Osteoblast (primary cell): ENCODE measurements around the gene SDHB. TPM values are rescaled to one million over a fixed set of nuclear protein-coding genes. Genes with fewer than 3 reads are reported as not detected.
A peak's percentile ranks its signal among the peaks of the same experiment; 100 is the strongest.

ENCODE experiments used
- DNase-seq: peaks from one replicate; pipeline ENCODE4 v3.0.0; 2011; ENCODE audit warnings: low spot score, mixed read lengths; ENCODE audit not compliant: insufficient read length; ENCODE audit errors: missing footprints
- H2AFZ ChIP-seq: 2 replicates; pipeline ENCODE4 v1.6.0; 2011; ENCODE audit warnings: mild to moderate bottlenecking, low read length
- H3K27ac ChIP-seq: 2 replicates; pipeline ENCODE4 v1.5.1; 2011; ENCODE audit warnings: mild to moderate bottlenecking, low read depth, low read length, moderate library complexity
- H3K27me3 ChIP-seq: 2 replicates; pipeline ENCODE4 v1.6.0; 2012; ENCODE audit warnings: mild to moderate bottlenecking, control low read depth, inconsistent platforms, low read length, moderate library complexity; ENCODE audit not compliant: insufficient read depth
- H3K36me3 ChIP-seq: 2 replicates; pipeline ENCODE4 v1.5.1; 2011; ENCODE audit warnings: mild to moderate bottlenecking, low read length, control low read depth, moderate library complexity; ENCODE audit not compliant: insufficient read depth
- H3K4me1 ChIP-seq: 2 replicates; pipeline ENCODE4 v1.5.1; 2011; ENCODE audit warnings: mild to moderate bottlenecking, low read length, control low read depth, moderate library complexity; ENCODE audit not compliant: insufficient read depth
- H3K4me2 ChIP-seq: 2 replicates; pipeline ENCODE4 v1.6.0; 2011; ENCODE audit warnings: mild to moderate bottlenecking, low read length; ENCODE audit not compliant: insufficient read depth
- H3K4me3 ChIP-seq: fragments of 200-600 bp; sonication (generic); 3 replicates; pipeline ENCODE4 v1.5.1; 2012; ENCODE audit warnings: mild to moderate bottlenecking, low read length, inconsistent platforms; ENCODE audit not compliant: insufficient read depth
- H3K79me2 ChIP-seq: 2 replicates; pipeline ENCODE4 v1.6.0; 2012; ENCODE audit warnings: mild to moderate bottlenecking, low read length, control low read depth, inconsistent platforms; ENCODE audit not compliant: insufficient read depth
- H3K9me3 ChIP-seq: 2 replicates; pipeline ENCODE4 v1.5.1; 2011; ENCODE audit warnings: low read depth, low read length, control low read depth
- H4K20me1 ChIP-seq: 2 replicates; pipeline ENCODE4 v1.6.0; 2012; ENCODE audit warnings: mild to moderate bottlenecking, low read length, control low read depth; ENCODE audit not compliant: insufficient read depth
- CTCF ChIP-seq: IDR thresholded peaks from 2 replicates; pipeline ENCODE4 v1.5.1; 2011; ENCODE audit warnings: mild to moderate bottlenecking, low read depth, low read length, moderate library complexity; ENCODE audit errors: extremely low read depth
- total RNA-seq: library from RNA; depleted of rRNA; stranded (reverse); fragments of >200 nt; gene quantifications from 2 replicates; pipeline ENCODE4 v1.2.3, GENCODE V29; 2012

SDHB gene
- total RNA-seq, 1 donor, result 87.6 TPM

GRCh38 chr1:17014671-17015567 lies 38.9 kb downstream of the SDHB start:
- no peak for TF ChIP-seq CTCF
- H4K20me1 ChIP-seq, result peaks cover 10% of the 10 kb centered on the region
- H3K4me3 ChIP-seq, result no peak overlapping the region
- no peak overlapping the region for H2AFZ ChIP-seq
- H3K4me1 ChIP-seq, result peaks cover 42% of the 10 kb centered on the region
- no peak overlapping the region for H3K27ac ChIP-seq
- H3K27me3 ChIP-seq, result no peaks in the 10 kb centered on the region
- H3K36me3 ChIP-seq, result peaks cover 19% of the 10 kb centered on the region
- DNase-seq, result peak; percentile 52
- no peak overlapping the region for H3K4me2 ChIP-seq
- H3K79me2 ChIP-seq, result peaks cover 7% of the 10 kb centered on the region
- H3K9me3 ChIP-seq, result no peaks in the 10 kb centered on the region

- Histone ChIP-seq H3K4me2 (no peak overlapping the region), H3K27me3 (no peaks in the 10 kb centered on the region), H4K20me1 (peaks cover 21% of the 10 kb centered on the region), H3K36me3 (peaks cover 8% of the 10 kb centered on the region), H3K4me3 (no peak overlapping the region), H3K27ac (no peak overlapping the region), H3K4me1 (peaks cover 42% of the 10 kb centered on the region), H3K9me3 (no peaks in the 10 kb centered on the region), H3K79me2 (peaks cover 13% of the 10 kb centered on the region), H2AFZ (no peak overlapping the region)
- no peak for TF ChIP-seq CTCF
- DNase-seq, result peak; percentile 55
Measured at GRCh38 chr1:17013491-17014320, 40.1 kb downstream of the SDHB start.

- H4K20me1 ChIP-seq, result peaks cover 25% of the 10 kb centered on the region
- H3K27ac ChIP-seq, result no peak overlapping the region
- no peak overlapping the region for H2AFZ ChIP-seq
- no peak overlapping the region for H3K4me3 ChIP-seq
- peak; percentile 89 for DNase-seq
- H3K9me3 ChIP-seq, result no peaks in the 10 kb centered on the region
- no peaks in the 10 kb centered on the region for H3K27me3 ChIP-seq
- no peak for TF ChIP-seq CTCF
- peaks cover 13% of the 10 kb centered on the region for H3K79me2 ChIP-seq
- peak overlapping the region; percentile 47 for H3K4me2 ChIP-seq
- H3K4me1 ChIP-seq, result peaks cover 42% of the 10 kb centered on the region
- H3K36me3 ChIP-seq, result peaks cover 1% of the 10 kb centered on the region
Measured at GRCh38 chr1:17012775-17013490, 40.9 kb downstream of the SDHB start.
